GM18519 (cell line): ENCODE results near the gene CACNA2D3.
"Not testable (repeated sequence)": the region's sequence is repeated elsewhere in the genome, so short reads cannot be mapped to it uniquely, and the experiment has no call there.

Experiments used
- ATAC-seq: cut with Tn5 transposase; IDR thresholded peaks from one replicate; pipeline ENCODE4 v1.9.1; 2021; ENCODE audit warnings: mild to moderate bottlenecking, moderate library complexity; ENCODE audit not compliant: unreplicated experiment, low FRiP score

The CACNA2D3 gene

GRCh38 chr3:55066551-55067047 lies 944.2 kb downstream of the CACNA2D3 start:
- ATAC-seq, result no peak

DNA sequence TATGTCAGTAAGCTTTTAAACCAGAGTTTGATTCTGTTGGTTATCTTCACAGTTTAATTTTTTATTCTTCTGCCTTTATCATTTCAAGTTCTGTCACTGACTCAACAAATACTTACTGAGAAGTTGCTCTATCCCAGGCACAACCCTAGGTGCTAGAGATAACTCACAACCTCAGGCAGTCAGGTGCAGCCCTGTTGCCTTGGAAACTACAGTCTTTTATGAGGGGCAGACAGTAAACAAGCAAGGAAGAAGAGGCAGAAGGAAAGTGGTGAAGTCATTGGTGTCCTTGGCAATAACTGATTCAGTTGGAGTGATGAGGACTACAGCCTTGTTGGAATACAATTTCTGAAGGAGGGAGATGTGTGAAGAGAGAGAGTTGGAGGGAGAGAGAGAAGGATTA lies 947.6 kb downstream of the CACNA2D3 start:
- no peak for ATAC-seq

GRCh38 chr3:55074796-55075195 lies 952.4 kb downstream of the CACNA2D3 start:
- no peak for ATAC-seq

GRCh38 chr3:55075846-55076245 lies 953.5 kb downstream of the CACNA2D3 start:
- ATAC-seq, result no peak

DNA sequence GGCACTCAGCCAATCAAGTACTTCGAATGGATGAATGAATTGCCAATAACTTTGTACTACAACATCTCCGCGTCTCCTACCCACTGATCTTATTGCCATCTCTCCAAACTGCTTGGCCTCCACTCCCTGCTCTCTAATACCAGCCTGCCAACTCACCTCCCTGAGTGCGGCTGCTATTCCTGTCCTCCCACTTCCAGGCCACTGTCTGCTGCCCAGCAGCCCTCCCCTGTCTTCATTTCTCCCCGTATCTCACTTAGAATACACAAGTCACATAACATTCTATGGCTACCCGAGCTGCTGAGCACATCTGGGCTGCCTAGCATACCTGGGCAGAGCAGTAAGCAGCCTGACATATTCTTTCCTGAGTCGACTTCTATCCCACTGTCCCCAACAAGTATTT lies 955.4 kb downstream of the CACNA2D3 start:
- no peak for ATAC-seq

DNA sequence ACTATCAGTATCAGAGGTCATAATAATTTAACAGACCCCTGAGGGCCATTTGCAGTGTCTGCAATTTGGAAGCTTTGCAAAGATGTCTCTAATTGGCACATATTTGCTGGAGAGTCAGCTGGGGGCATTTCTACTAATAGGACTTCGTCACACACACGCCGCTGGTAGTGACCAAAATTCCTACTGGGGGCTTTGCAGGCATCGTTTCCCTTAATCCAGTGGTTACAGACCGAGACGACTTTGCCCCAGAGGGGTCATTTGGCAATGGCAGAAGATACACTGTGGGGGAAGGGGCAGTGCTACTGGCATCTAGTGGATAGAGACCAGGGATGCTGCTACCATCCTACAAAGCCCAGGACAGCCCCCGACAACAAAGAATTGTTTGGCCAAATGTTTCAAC lies 956.5 kb downstream of the CACNA2D3 start:
- ATAC-seq, result no peak

GRCh38 chr3:55085231-55085630 lies 962.9 kb downstream of the CACNA2D3 start:
- ATAC-seq, result no peak

GRCh38 chr3:55089211-55089610 lies 966.9 kb downstream of the CACNA2D3 start:
- ATAC-seq, result no peak

DNA sequence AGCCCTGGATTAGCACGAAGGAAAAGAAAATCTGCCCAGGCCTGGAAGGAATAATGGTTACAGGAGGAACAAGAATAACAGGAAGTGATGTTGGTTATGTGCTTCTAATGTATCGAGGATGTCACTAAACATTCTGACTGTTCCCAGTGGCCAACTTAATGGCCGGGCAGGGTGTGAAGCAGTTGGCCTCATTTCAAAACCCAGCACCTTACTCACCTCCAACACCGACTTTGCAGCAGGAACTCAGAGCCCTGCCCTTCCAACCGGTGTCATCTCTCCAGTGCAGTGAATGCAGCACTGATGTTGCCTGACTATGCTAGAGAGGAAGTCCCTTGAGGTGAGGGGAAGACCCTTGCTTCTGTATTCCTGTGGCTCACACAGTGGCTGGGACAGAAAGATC lies 967.9 kb downstream of the CACNA2D3 start:
- ATAC-seq, result no peak

DNA sequence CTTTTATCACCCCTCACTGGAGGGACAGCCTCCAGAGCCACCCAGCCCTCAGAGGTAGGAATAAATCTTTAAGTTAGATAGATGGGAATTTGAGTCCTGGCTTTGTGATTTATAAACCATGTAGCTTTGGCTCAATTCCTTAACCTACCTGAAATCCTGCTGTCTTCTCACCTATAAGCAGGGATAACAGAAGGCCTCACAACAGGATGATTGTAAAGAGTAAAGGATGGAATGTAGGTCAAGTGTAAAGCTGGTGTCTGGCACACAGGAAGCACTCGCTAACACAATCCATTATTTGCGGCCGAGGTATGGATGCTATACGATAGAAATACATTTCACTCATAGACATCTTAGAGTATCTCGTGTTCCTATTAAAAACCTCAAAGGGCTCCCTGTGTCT lies 968.4 kb downstream of the CACNA2D3 start:
- no peak for ATAC-seq

GRCh38 chr3:55091381-55092225 lies 969.3 kb downstream of the CACNA2D3 start:
- no peak for ATAC-seq

GRCh38 chr3:55094676-55095075 lies 972.3 kb downstream of the CACNA2D3 start:
- ATAC-seq, result no peak

DNA sequence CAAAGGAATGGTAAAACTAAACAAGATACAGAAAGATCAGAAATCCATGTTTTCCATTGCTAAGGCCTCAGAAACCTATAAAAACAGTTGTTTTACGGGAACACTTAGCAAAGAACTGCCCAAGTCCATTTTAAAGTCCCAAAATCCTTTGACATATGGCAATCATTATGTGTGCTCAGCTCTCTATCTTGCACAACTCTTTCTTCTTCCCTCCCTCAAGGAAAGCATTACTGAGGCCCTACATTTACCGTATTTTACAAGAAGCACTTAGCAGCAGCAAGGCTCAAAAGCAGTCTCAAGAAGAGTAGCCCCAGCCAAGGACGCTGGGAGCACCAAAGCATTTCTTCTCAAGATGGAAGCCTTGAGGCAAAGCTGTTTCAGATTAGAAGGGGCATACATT lies 975.1 kb downstream of the CACNA2D3 start:
- no peak for ATAC-seq

- ATAC-seq, result no peak
Observed at GRCh38 chr3:55105647-55106046, 983.3 kb downstream of the CACNA2D3 start.

DNA sequence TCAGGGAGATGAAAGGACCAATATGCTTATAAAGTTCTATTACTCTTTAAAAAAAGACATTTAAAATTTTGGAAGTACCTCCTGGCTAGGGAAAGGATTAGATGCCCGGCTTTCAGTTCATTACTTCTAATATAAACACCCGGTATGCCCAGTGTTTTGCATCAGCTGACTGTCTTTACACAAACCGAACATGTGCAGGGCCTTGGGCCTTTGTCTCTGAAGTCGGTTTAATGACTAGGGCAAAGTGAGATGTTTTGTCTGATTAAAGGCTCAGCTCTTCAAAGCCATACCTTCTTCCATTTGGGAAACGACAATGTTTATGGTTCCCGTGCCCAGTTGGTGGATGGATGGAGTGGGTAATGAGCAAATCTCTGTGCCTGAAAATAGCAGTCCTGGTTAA lies 984.8 kb downstream of the CACNA2D3 start:
- ATAC-seq, result no peak

GRCh38 chr3:55111906-55112305 lies 989.6 kb downstream of the CACNA2D3 start:
- ATAC-seq, result not testable (repeated sequence)

GRCh38 chr3:55118451-55118850 lies 996.1 kb downstream of the CACNA2D3 start:
- no peak for ATAC-seq

DNA sequence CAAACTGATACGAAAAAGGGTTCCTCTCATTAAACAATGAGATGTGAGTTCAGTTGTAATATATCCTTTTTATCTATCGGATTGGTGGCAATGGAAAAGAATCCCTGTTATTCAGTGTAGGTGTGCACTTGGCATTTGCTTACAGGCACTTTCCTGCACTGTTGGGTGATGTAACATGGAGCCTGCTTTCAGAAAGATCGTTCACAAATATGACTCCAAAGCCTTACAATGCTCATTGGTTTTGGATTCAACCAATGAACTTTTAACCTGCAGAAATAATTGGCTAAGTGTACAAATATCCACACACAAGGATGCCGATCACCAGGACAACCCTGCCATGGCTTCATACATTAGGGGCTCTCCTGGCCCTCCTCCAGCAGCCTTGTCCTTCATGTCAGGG lies 996.9 kb downstream of the CACNA2D3 start:
- ATAC-seq, result no peak

- ATAC-seq, result no peak
Observed at GRCh38 chr3:55122312-55122711, 1000.0 kb downstream of the CACNA2D3 start.
